IMR-90 (cell line): ENCODE results near the gene BCO2. TPM values are rescaled to one million over a fixed set of nuclear protein-coding genes. Genes with fewer than 3 reads are reported as not detected.

Source experiments
- ATAC-seq: fragments of 200-7000 bp; cut with Tn5 transposase; 2 replicates; pipeline ENCODE4 v1.9.1; 2020; ENCODE audit warnings: low read depth, mild to moderate bottlenecking, moderate library complexity
- Bru-seq: library from RNA; stranded (reverse); fragments of 400-500 nt; gene quantifications from one replicate; lab custom pipeline; 2021; lab: Mats Ljungman, UMichigan
- BruChase-seq, 2 experiments: library from RNA; stranded (reverse); fragments of 400-500 nt; gene quantifications; one replicate each; lab custom pipeline; 2021; lab: Mats Ljungman, UMichigan
- BruUV-seq: library from RNA; stranded (reverse); fragments of 400-500 nt; replicated peaks from 2 replicates; lab custom pipeline; 2021; lab: Mats Ljungman, UMichigan
- CTCF ChIA-PET: fragments of 300-600 bp; formaldehyde crosslinking; extraction: SDS; loops from one replicate; lab custom pipeline; 2021; ENCODE audit warnings: antibody characterized with exemption; lab: Yijun Ruan, JAX
- POLR2A ChIA-PET: fragments of 300-600 bp; sonication (Branson Sonifier 250); formaldehyde crosslinking; loops from one replicate; lab custom pipeline; 2022; ENCODE audit warnings: antibody characterized with exemption; ENCODE audit not compliant: unreplicated experiment; lab: Charles Lee
- DNase-seq: peaks from one replicate; pipeline ENCODE4 v3.0.0; 2013
- H2AFZ ChIP-seq: replicated peaks from 2 replicates; pipeline ENCODE3; 2013; ENCODE audit warnings: low read length, mild to moderate bottlenecking; ENCODE audit not compliant: poor library complexity
- H2AK5ac ChIP-seq: 2 replicates; pipeline ENCODE4 v1.6.1; 2013; ENCODE audit warnings: low read depth, low read length, inconsistent platforms
- H2AK9ac ChIP-seq: replicated peaks from 2 replicates; pipeline ENCODE3; 2013; ENCODE audit warnings: mild to moderate bottlenecking, low read depth, low read length, moderate library complexity; ENCODE audit not compliant: poor library complexity
- H2BK120ac ChIP-seq: 2 replicates; pipeline ENCODE4 v1.6.1; 2013; ENCODE audit warnings: low read depth, low read length, inconsistent platforms
- H2BK15ac ChIP-seq: 3 replicates; pipeline ENCODE4 v1.6.1; 2013; ENCODE audit warnings: low read depth, low read length, inconsistent platforms
- H2BK20ac ChIP-seq: 2 replicates; pipeline ENCODE4 v1.6.1; 2013; ENCODE audit warnings: low read depth, mild to moderate bottlenecking, inconsistent platforms, low read length, moderate library complexity
- H2BK5ac ChIP-seq: 2 replicates; pipeline ENCODE4 v1.6.1; 2013; ENCODE audit warnings: mild to moderate bottlenecking, low read depth, low read length, inconsistent platforms; ENCODE audit not compliant: poor library complexity, severe bottlenecking
- H3K14ac ChIP-seq: replicated peaks from 2 replicates; pipeline ENCODE4 v1.6.1; 2013; ENCODE audit warnings: low read depth, low read length, inconsistent platforms
- H3K18ac ChIP-seq: 2 replicates; pipeline ENCODE4 v1.6.1; 2013; ENCODE audit warnings: low read depth, low read length, control low read depth
- H3K23ac ChIP-seq: 2 replicates; pipeline ENCODE4 v1.6.1; 2013; ENCODE audit warnings: low read depth, low read length, inconsistent platforms
- H3K27ac ChIP-seq: 2 replicates; pipeline ENCODE4 v1.5.1; 2013; ENCODE audit warnings: mild to moderate bottlenecking, control low read depth, low read length; ENCODE audit not compliant: insufficient read depth
- H3K27me3 ChIP-seq: 2 replicates; pipeline ENCODE4 v1.6.1; 2013; ENCODE audit warnings: low read length; ENCODE audit not compliant: control insufficient read depth, insufficient read depth
- H3K36me3 ChIP-seq: 2 replicates; pipeline ENCODE4 v1.6.1; 2013; ENCODE audit warnings: low read length, mixed read lengths; ENCODE audit not compliant: control insufficient read depth, insufficient read depth
- H3K4ac ChIP-seq: 2 replicates; pipeline ENCODE4 v1.6.1; 2013; ENCODE audit warnings: low read depth, low read length, inconsistent platforms
- H3K4me1 ChIP-seq: 2 replicates; pipeline ENCODE4 v1.6.1; 2013; ENCODE audit warnings: low read length, mixed read lengths; ENCODE audit not compliant: control insufficient read depth, insufficient read depth
- H3K4me2 ChIP-seq: 2 replicates; pipeline ENCODE4 v1.6.1; 2013; ENCODE audit warnings: low read depth, mild to moderate bottlenecking, control low read depth, low read length, moderate library complexity
- H3K4me3 ChIP-seq: 2 replicates; pipeline ENCODE4 v1.5.1; 2013; ENCODE audit warnings: low read depth, mild to moderate bottlenecking, control low read depth, low read length, moderate library complexity; ENCODE audit not compliant: insufficient read depth
- H3K56ac ChIP-seq: 2 replicates; pipeline ENCODE4 v1.6.1; 2013; ENCODE audit warnings: low read length, inconsistent platforms; ENCODE audit not compliant: insufficient read depth; ENCODE audit errors: extremely low read depth
- H3K79me1 ChIP-seq, 2 experiments: 2 replicates each; pipeline ENCODE4 v1.6.1; 2013; ENCODE audit warnings: low read length in 2 of 2, inconsistent platforms in 1 of 2, low read depth in 1 of 2
- H3K9ac ChIP-seq: 2 replicates; pipeline ENCODE4 v1.6.1; 2013; ENCODE audit warnings: low read depth, low read length, control low read depth
- H3K9me1 ChIP-seq: 2 replicates; pipeline ENCODE4 v1.6.1; 2013; ENCODE audit warnings: low read length, inconsistent platforms; ENCODE audit not compliant: insufficient read depth
- H3K9me3 ChIP-seq: 2 replicates; pipeline ENCODE4 v1.6.1; 2013; ENCODE audit warnings: low read length; ENCODE audit not compliant: control insufficient read depth, insufficient read depth
- H4K20me1 ChIP-seq: 2 replicates; pipeline ENCODE4 v1.6.1; 2013; ENCODE audit warnings: low read length, inconsistent platforms; ENCODE audit not compliant: insufficient read depth
- H4K5ac ChIP-seq: 2 replicates; pipeline ENCODE4 v1.6.1; 2013; ENCODE audit warnings: mild to moderate bottlenecking, low read depth, low read length, control low read depth
- H4K8ac ChIP-seq, 2 experiments: 2 replicates each; pipeline ENCODE4 v1.6.1; 2013; ENCODE audit warnings: low read depth in 2 of 2, low read length in 2 of 2, control low read depth in 1 of 2, inconsistent platforms in 1 of 2
- H4K91ac ChIP-seq: 2 replicates; pipeline ENCODE4 v1.6.1; 2013; ENCODE audit warnings: low read depth, low read length, inconsistent platforms; ENCODE audit not compliant: insufficient read depth
- BHLHE40 ChIP-seq: fragments of 150-350 bp; IDR thresholded peaks from 2 replicates; pipeline ENCODE4 v1.6.1; 2016; ENCODE audit warnings: mild to moderate bottlenecking, low read depth, low read length
- CEBPB ChIP-seq: IDR thresholded peaks from 2 replicates; pipeline ENCODE4 v1.6.1; 2012; ENCODE audit warnings: low read depth, low read length, improper control_type of control experiment
- FOS ChIP-seq: fragments of 150-350 bp; IDR thresholded peaks from 2 replicates; pipeline ENCODE4 v1.6.1; 2016; ENCODE audit warnings: low read depth, low read length
- MAFK ChIP-seq: IDR thresholded peaks from 2 replicates; pipeline ENCODE4 v1.6.1; 2012; ENCODE audit warnings: low read depth, low read length, improper control_type of control experiment
- MXI1 ChIP-seq: IDR thresholded peaks from 2 replicates; pipeline ENCODE4 v1.6.1; 2012; ENCODE audit warnings: low read depth, mild to moderate bottlenecking, low read length, moderate library complexity, borderline replicate concordance
- POLR2A ChIP-seq: IDR thresholded peaks from 2 replicates; pipeline ENCODE4 v1.6.1; 2012; ENCODE audit warnings: mild to moderate bottlenecking, low read depth, low read length
- RAD21 ChIP-seq: IDR thresholded peaks from 2 replicates; pipeline ENCODE4 v1.6.1; 2012; ENCODE audit warnings: low read length, improper control_type of control experiment
- RFX5 ChIP-seq: IDR thresholded peaks from 2 replicates; pipeline ENCODE4 v1.8.0; 2012; ENCODE audit warnings: low read depth, mild to moderate bottlenecking, low read length, moderate library complexity
- WGBS, 2 experiments: methylation state at CpG; one replicate each; pipeline versions ENCODE4 v1.1.5 to v1.1.7; 2013; ENCODE audit warnings: missing lambda C conversion rate in 2 of 2; ENCODE audit not compliant: insufficient read length in 1 of 2; ENCODE audit errors: extremely low coverage in 2 of 2; 5-methylcytosine and 5-hydroxymethylcytosine counted together
- dilution Hi-C: fragments of 300-500 bp; cut with HindIII; formaldehyde crosslinking; loops from one replicate; pipeline ENCODE4 v1.14.3; 2018; ENCODE audit warnings: low sequenced_read_pairs; ENCODE audit not compliant: unreplicated experiment
- in situ Hi-C: fragments of 300-500 bp; cut with MboI; formaldehyde crosslinking; loops from 3 replicates; pipeline ENCODE4 v1.14.3; 2019; ENCODE audit warnings: low sequenced_read_pairs, inconsistent platforms, mixed read lengths
- intact Hi-C: fragments of 100-400 bp; cut with micrococcal nuclease; formaldehyde crosslinking; loops from 2 replicates; pipeline ENCODE4 v1.10.0; 2022
- long read RNA-seq: library from polyadenylated mRNA; unstranded; transcript quantifications from one replicate; pipeline ENCODE4 v2.0.0, GENCODE V29; 2021; ENCODE audit not compliant: unreplicated experiment
- polyA plus RNA-seq, 3 experiments: library from polyadenylated mRNA; depleted of rRNA; stranded (reverse); fragments of >200 nt; gene quantifications; 2 replicates each; pipeline ENCODE4 v1.2.3, GENCODE V29; 2012; ENCODE audit warnings: low replicate concordance in 1 of 3
- total RNA-seq: library from RNA; depleted of rRNA; stranded (reverse); fragments of >200 nt; gene quantifications from 2 replicates; pipeline ENCODE4 v1.2.3, GENCODE V29; 2012; rRNA removed
- TF ChIP-seq, protein P1 (sequence below): fragments of 150-350 bp; IDR thresholded peaks from 2 replicates; pipeline ENCODE4 v1.6.1; 2016; ENCODE audit warnings: low read depth, mild to moderate bottlenecking, low read length, moderate library complexity, borderline replicate concordance
- TF ChIP-seq, protein P2 (sequence below): conservative IDR thresholded peaks from 2 replicates; pipeline ENCODE4 v1.5.1; 2012; ENCODE audit warnings: mild to moderate bottlenecking, low read depth, low read length, improper control_type of control experiment

Gene BCO2, protein sequence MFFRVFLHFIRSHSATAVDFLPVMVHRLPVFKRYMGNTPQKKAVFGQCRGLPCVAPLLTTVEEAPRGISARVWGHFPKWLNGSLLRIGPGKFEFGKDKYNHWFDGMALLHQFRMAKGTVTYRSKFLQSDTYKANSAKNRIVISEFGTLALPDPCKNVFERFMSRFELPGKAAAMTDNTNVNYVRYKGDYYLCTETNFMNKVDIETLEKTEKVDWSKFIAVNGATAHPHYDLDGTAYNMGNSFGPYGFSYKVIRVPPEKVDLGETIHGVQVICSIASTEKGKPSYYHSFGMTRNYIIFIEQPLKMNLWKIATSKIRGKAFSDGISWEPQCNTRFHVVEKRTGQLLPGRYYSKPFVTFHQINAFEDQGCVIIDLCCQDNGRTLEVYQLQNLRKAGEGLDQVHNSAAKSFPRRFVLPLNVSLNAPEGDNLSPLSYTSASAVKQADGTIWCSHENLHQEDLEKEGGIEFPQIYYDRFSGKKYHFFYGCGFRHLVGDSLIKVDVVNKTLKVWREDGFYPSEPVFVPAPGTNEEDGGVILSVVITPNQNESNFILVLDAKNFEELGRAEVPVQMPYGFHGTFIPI
- 0.18 and 0.83 TPM in 2 replicates for total RNA-seq
- 0.20 and 0.68 TPM in 2 replicates for polyA plus RNA-seq (2012; rRNA removed)
- 0.03 and 0.04 TPM in 2 replicates for polyA plus RNA-seq (2012; cell fraction: cytosol; rRNA removed)
- 0.32 and 4.6 TPM in 2 replicates for polyA plus RNA-seq (2012; cell fraction: nucleus; rRNA removed; ENCODE audit: low replicate concordance)
- Bru-seq, nascent RNA, result percentile 47 among the genes with signal in this experiment
- percentile 67 among the genes with signal in this experiment for BruChase-seq, experiment 1, labeled RNA remaining after a 6-hour chase
- percentile 66 among the genes with signal in this experiment for BruChase-seq, experiment 2, labeled RNA remaining after a 2-hour chase
- long read RNA-seq, partial matches to known transcripts, result 0 of 1 reads
- long read RNA-seq, other reads (novel, unspliced or antisense), result 1 of 1 reads

DNA sequence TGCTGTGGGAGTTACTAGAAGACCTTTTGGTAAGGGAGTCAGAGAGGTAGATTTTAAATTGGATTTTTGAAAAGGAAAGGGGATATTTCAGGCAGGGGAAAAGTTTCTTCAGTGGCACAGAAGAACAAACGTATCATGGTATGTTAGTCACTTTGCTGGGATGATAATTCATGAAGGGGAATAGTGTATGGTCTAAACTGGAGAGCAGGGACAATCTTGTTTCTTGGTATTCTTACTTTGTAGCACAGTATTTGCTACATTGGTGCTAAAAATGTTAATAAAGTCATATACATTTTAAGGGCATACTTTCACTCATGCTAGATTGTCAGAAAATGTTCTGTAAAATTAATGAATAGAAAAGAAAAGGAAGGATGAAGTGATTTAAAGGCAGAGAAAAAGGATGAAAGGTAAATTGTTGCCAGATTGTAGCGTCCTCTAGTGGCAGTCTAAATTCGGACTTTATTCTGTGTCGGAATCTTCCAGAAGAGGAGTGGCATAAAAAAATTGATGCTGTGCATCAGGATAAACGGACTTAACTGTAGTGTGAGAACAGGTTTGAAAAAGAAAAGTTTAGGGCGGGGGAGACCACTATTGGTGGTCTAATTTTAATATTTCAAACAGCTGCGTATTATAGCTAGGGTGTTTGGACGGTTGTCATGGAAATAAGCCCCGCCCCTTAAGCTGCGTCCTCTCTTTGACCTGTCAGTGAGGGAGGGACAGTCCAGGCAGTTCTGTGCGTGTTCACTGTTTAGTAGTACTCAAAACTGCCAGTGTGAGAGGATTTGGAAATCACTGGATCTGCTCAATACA is at the start of gene BCO2:
BCO2 (plus strand) TSS at position 724 of the 810 bp plus-strand sequence. CDS start 90 bp downstream, outside the sequence.
- Histone ChIP-seq H3K27ac (no peak within 1 kb of the TSS), H2AFZ (peak within 1 kb of the TSS; percentile 81), H2BK5ac (no peak within 1 kb of the TSS), H2AK9ac (no peak within 1 kb of the TSS), H3K36me3 (no peaks in the 10 kb centered on the region), H4K8ac (0 out of 4 replicates have a peak within 1 kb of the TSS, but pooled peaks of 1 of the 2 experiments have one; percentile 7), H4K5ac (no peak within 1 kb of the TSS), H2BK20ac (no peak within 1 kb of the TSS), H2AK5ac (no peak within 1 kb of the TSS), H3K9me1 (no peaks in the 10 kb centered on the region), H3K4me3 (peak within 1 kb of the TSS; percentile 37; the same call in 1 of the 2 replicates), H3K56ac (no peak within 1 kb of the TSS), H3K18ac (no peak within 1 kb of the TSS), H3K9me3 (no peaks in the 10 kb centered on the region), H3K23ac (no peak within 1 kb of the TSS), H2BK15ac (no peak within 1 kb of the TSS; the same call in 2 of the 3 replicates), H3K9ac (peak within 1 kb of the TSS; percentile 18; the same call in 1 of the 2 replicates), H2BK120ac (no peak within 1 kb of the TSS), H4K91ac (no peak within 1 kb of the TSS), H3K4me2 (peak within 1 kb of the TSS; percentile 93), H3K14ac (no peak within 1 kb of the TSS), H3K4me1 (peaks cover 4% of the 10 kb centered on the region; the same call in 1 of the 2 replicates), H4K20me1 (no peaks in the 10 kb centered on the region), H3K27me3 (peaks cover 3% of the 10 kb centered on the region; the same call in 1 of the 2 replicates), H3K79me1 (no peaks in the 10 kb centered on the region), H3K4ac (no peak within 1 kb of the TSS)
- POLR2A ChIA-PET, result interaction anchor here (0.6 kb wide), 1 partner anchor 90 kb away, joined by 10 read pairs; no protein-coding TSS in a partner anchor
- no TSS peak for BruUV-seq
- ATAC-seq, result peak; percentile 96
- WGBS, 2 experiments, result 0% methylated on average over 8 of the region's 11 CpGs; no CpG with 5 or more reads in 1 of the 2 experiments
- peak; percentile 71 for DNase-seq
- in situ Hi-C loops (no loop called here), dilution Hi-C loops (no loop called here), intact Hi-C loops (loop anchor here (1.0 to 5.0 kb wide), 4 partner anchors 37 to 101 kb away; partner anchors contain the start of genes NKAPD1, PIH1D2, SDHD and TIMM8B)
- CTCF ChIA-PET, result interaction anchor here (0.6 to 1.4 kb wide), 8 partner anchors 12 to 78 kb away, joined by 3 to 13 read pairs (median 4); no protein-coding TSS in a partner anchor
- TF ChIP-seq CEBPB, result peak; percentile 5; the same call in 1 of the 2 replicates
- TF ChIP-seq RFX5, result no peak
- TF ChIP-seq MXI1, result no peak
- TF ChIP-seq, protein P1, sequence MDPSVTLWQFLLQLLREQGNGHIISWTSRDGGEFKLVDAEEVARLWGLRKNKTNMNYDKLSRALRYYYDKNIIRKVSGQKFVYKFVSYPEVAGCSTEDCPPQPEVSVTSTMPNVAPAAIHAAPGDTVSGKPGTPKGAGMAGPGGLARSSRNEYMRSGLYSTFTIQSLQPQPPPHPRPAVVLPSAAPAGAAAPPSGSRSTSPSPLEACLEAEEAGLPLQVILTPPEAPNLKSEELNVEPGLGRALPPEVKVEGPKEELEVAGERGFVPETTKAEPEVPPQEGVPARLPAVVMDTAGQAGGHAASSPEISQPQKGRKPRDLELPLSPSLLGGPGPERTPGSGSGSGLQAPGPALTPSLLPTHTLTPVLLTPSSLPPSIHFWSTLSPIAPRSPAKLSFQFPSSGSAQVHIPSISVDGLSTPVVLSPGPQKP, result no peak
- no peak for TF ChIP-seq BHLHE40
- TF ChIP-seq POLR2A, result no peak
- no peak for TF ChIP-seq MAFK
- TF ChIP-seq RAD21, result peak; percentile 83
- TF ChIP-seq, protein P2, sequence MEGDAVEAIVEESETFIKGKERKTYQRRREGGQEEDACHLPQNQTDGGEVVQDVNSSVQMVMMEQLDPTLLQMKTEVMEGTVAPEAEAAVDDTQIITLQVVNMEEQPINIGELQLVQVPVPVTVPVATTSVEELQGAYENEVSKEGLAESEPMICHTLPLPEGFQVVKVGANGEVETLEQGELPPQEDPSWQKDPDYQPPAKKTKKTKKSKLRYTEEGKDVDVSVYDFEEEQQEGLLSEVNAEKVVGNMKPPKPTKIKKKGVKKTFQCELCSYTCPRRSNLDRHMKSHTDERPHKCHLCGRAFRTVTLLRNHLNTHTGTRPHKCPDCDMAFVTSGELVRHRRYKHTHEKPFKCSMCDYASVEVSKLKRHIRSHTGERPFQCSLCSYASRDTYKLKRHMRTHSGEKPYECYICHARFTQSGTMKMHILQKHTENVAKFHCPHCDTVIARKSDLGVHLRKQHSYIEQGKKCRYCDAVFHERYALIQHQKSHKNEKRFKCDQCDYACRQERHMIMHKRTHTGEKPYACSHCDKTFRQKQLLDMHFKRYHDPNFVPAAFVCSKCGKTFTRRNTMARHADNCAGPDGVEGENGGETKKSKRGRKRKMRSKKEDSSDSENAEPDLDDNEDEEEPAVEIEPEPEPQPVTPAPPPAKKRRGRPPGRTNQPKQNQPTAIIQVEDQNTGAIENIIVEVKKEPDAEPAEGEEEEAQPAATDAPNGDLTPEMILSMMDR, result peak; percentile 92
- no peak for TF ChIP-seq FOS
